HG02678 (cell line): ENCODE data around the gene TEKTIP1.

Source experiments
- ATAC-seq: cut with Tn5 transposase; IDR thresholded peaks from one replicate; pipeline ENCODE4 v1.9.1; 2021; ENCODE audit warnings: mild to moderate bottlenecking, moderate library complexity; ENCODE audit not compliant: unreplicated experiment

Gene TEKTIP1

GRCh38 chr19:3535981-3536380, 3.0 kb upstream of the TEKTIP1 start:
- ATAC-seq, result no peak

GRCh38 chr19:3536429-3537100, 2.4 kb upstream of the TEKTIP1 start:
- ATAC-seq, result no peak

GRCh38 chr19:3537101-3537437, 1.9 kb upstream of the TEKTIP1 start:
- ATAC-seq, result no peak

GRCh38 chr19:3537438-3538240, 1.3 kb upstream of the TEKTIP1 start:
- no peak for ATAC-seq

GRCh38 chr19:3538258-3538929, 580 bp upstream of the TEKTIP1 start:
- ATAC-seq, result no peak

- ATAC-seq, result no peak
Measured at GRCh38 chr19:3539756-3540118, 763 bp downstream of the TEKTIP1 start.

- ATAC-seq, result no peak
Measured at GRCh38 chr19:3543150-3544057, 4.4 kb downstream of the TEKTIP1 start.

- no peak for ATAC-seq
Measured at GRCh38 chr19:3544058-3544376, 5.0 kb downstream of the TEKTIP1 start.

GRCh38 chr19:3544742-3545668, 6.0 kb downstream of the TEKTIP1 start:
- no peak for ATAC-seq

- no peak for ATAC-seq
Measured at GRCh38 chr19:3545669-3546034, 6.7 kb downstream of the TEKTIP1 start.

GRCh38 chr19:3546119-3546518, 7.1 kb downstream of the TEKTIP1 start:
- no peak for ATAC-seq

- ATAC-seq, result no peak
Measured at GRCh38 chr19:3547301-3547731, 8.3 kb downstream of the TEKTIP1 start.

GRCh38 chr19:3547767-3548282, 8.9 kb downstream of the TEKTIP1 start:
- no peak for ATAC-seq

GRCh38 chr19:3548606-3549005, 9.6 kb downstream of the TEKTIP1 start:
- ATAC-seq, result no peak

GRCh38 chr19:3549816-3550215, 10.8 kb downstream of the TEKTIP1 start:
- no peak for ATAC-seq

- ATAC-seq, result no peak
Measured at GRCh38 chr19:3550947-3551791, 12.2 kb downstream of the TEKTIP1 start.

GRCh38 chr19:3551792-3552095, 12.8 kb downstream of the TEKTIP1 start:
- no peak for ATAC-seq

- no peak for ATAC-seq
Measured at GRCh38 chr19:3554254-3555083, 15.5 kb downstream of the TEKTIP1 start.
